GM19395 (cell line): ENCODE results near the gene INPP5E.

Experiments
- ATAC-seq: cut with Tn5 transposase; IDR thresholded peaks from one replicate; pipeline ENCODE4 v1.9.1; 2021; ENCODE audit warnings: mild to moderate bottlenecking, moderate library complexity; ENCODE audit not compliant: unreplicated experiment

Gene INPP5E

GRCh38 chr9:136448655-136449054, 9.0 kb upstream of the INPP5E start:
- ATAC-seq: no peak

GRCh38 chr9:136447173-136447778, 7.6 kb upstream of the INPP5E start:
- ATAC-seq: no peak

GRCh38 chr9:136445799-136446198, 6.2 kb upstream of the INPP5E start:
- ATAC-seq: no peak

- ATAC-seq: no peak
Measured at GRCh38 chr9:136444102-136444501, 4.5 kb upstream of the INPP5E start.

- ATAC-seq: no peak
Measured at GRCh38 chr9:136443687-136444086, 4.0 kb upstream of the INPP5E start.

- no peak for ATAC-seq
Measured at GRCh38 chr9:136443087-136443486, 3.4 kb upstream of the INPP5E start.

GRCh38 chr9:136442265-136442664, 2.6 kb upstream of the INPP5E start:
- no peak for ATAC-seq

- no peak for ATAC-seq
Measured at GRCh38 chr9:136441681-136442245, 2.1 kb upstream of the INPP5E start.

GRCh38 chr9:136441191-136441680, 1.6 kb upstream of the INPP5E start:
- no peak for ATAC-seq

- peak; percentile 52 for ATAC-seq
Measured at GRCh38 chr9:136438548-136439480, 831 bp downstream of the INPP5E start.

GRCh38 chr9:136437839-136438547, 1.7 kb downstream of the INPP5E start:
- ATAC-seq: no peak

- no peak for ATAC-seq
Measured at GRCh38 chr9:136437430-136437829, 2.2 kb downstream of the INPP5E start.

GRCh38 chr9:136436055-136436634, 3.5 kb downstream of the INPP5E start:
- ATAC-seq: no peak

- no peak for ATAC-seq
Measured at GRCh38 chr9:136434580-136435169, 5.0 kb downstream of the INPP5E start.

GRCh38 chr9:136433849-136434579, 5.6 kb downstream of the INPP5E start:
- ATAC-seq: no peak

- ATAC-seq: no peak
Measured at GRCh38 chr9:136433043-136433715, 6.5 kb downstream of the INPP5E start.

- ATAC-seq: no peak
Measured at GRCh38 chr9:136432591-136432990, 7.1 kb downstream of the INPP5E start.

GRCh38 chr9:136431782-136432350, 7.8 kb downstream of the INPP5E start:
- no peak for ATAC-seq
